ENCODE data around the gene UNC119. TPM values are rescaled to one million over a fixed set of nuclear protein-coding genes. Genes with fewer than 3 reads are reported as not detected.

The UNC119 gene
- polyA plus RNA-seq, 1 experiment, result 54.3 TPM

- H3K27me3 ChIP-seq (ENCODE audit: control insufficient read depth, insufficient read depth, low read length), result no peaks in the 10 kb centered on the region
- ChIA-PET CTCF (interaction anchor here (1.6 to 2.1 kb wide), 2 partner anchors 11 to 57 kb away, joined by 10 to 11 read pairs; no protein-coding TSS in a partner anchor), POLR2A (interaction anchor here (1.6 kb wide), 1 partner anchor 20 kb away, joined by 3 read pairs; the partner anchor contains the start of gene PIGS)
- H3K9me3 ChIP-seq (ENCODE audit: control insufficient read depth, insufficient read depth, low read length), result no peaks in the 10 kb centered on the region
- DNase-seq (ENCODE audit: low read depth, low spot score), result no peak
- peak overlapping the region; percentile 74 for H3K4me3 ChIP-seq (ENCODE audit: low read depth, low read length)
- no peak for TF ChIP-seq CTCF (IDR thresholded peaks at IDR 0.05; ENCODE audit: low read depth, low read length)
- no peak overlapping the region for H3K27ac ChIP-seq (ENCODE audit: low read depth, low read length)
Observed at GRCh38 chr17:28551421-28552175, 826 bp downstream of the UNC119 start.

GRCh38 chr17:28550858-28551257 is 1.6 kb downstream of the UNC119 start:
- H3K27ac ChIP-seq (ENCODE audit: low read depth, low read length), result no peak overlapping the region
- no peaks in the 10 kb centered on the region for H3K9me3 ChIP-seq (ENCODE audit: control insufficient read depth, insufficient read depth, low read length)
- TF ChIP-seq CTCF (IDR thresholded peaks at IDR 0.05; ENCODE audit: low read depth, low read length), result no peak
- no peak for DNase-seq (ENCODE audit: low read depth, low spot score)
- H3K4me3 ChIP-seq (ENCODE audit: low read depth, low read length), result no peak overlapping the region
- ChIA-PET CTCF (interaction anchor here (1.6 to 2.1 kb wide), 2 partner anchors 10 to 56 kb away, joined by 10 to 11 read pairs; no protein-coding TSS in a partner anchor), POLR2A (interaction anchor here (1.6 kb wide), 1 partner anchor 21 kb away, joined by 3 read pairs; the partner anchor contains the start of gene PIGS)
- H3K27me3 ChIP-seq (ENCODE audit: control insufficient read depth, insufficient read depth, low read length), result no peaks in the 10 kb centered on the region

- ChIA-PET CTCF (interaction anchor here (0.5 to 2.8 kb wide), 5 partner anchors 9 to 515 kb away, joined by 3 to 11 read pairs (median 9); no protein-coding TSS in a partner anchor), POLR2A (no interaction called here)
- Histone ChIP-seq H3K9me3 (ENCODE audit: control insufficient read depth, insufficient read depth, low read length) (no peaks in the 10 kb centered on the region), H3K4me3 (ENCODE audit: low read depth, low read length) (no peak overlapping the region), H3K27ac (ENCODE audit: low read depth, low read length) (no peak overlapping the region), H3K27me3 (ENCODE audit: control insufficient read depth, insufficient read depth, low read length) (no peaks in the 10 kb centered on the region)
- no peak for DNase-seq (ENCODE audit: low read depth, low spot score)
- no peak for TF ChIP-seq CTCF (IDR thresholded peaks at IDR 0.05; ENCODE audit: low read depth, low read length)
Observed at GRCh38 chr17:28549236-28550132, 2.9 kb downstream of the UNC119 start.

- H3K27me3 ChIP-seq (ENCODE audit: control insufficient read depth, insufficient read depth, low read length), result no peaks in the 10 kb centered on the region
- ChIA-PET POLR2A (no interaction called here), CTCF (interaction anchor here (0.6 to 2.8 kb wide), 7 partner anchors 8 to 212 kb away, joined by 3 to 15 read pairs (median 4); no protein-coding TSS in a partner anchor)
- H3K27ac ChIP-seq (ENCODE audit: low read depth, low read length), result no peak overlapping the region
- no peak for DNase-seq (ENCODE audit: low read depth, low spot score)
- no peak for TF ChIP-seq CTCF (IDR thresholded peaks at IDR 0.05; ENCODE audit: low read depth, low read length)
- no peaks in the 10 kb centered on the region for H3K9me3 ChIP-seq (ENCODE audit: control insufficient read depth, insufficient read depth, low read length)
- H3K4me3 ChIP-seq (ENCODE audit: low read depth, low read length), result no peak overlapping the region
Observed at GRCh38 chr17:28548417-28549130, 3.9 kb downstream of the UNC119 start.
